ENCODE measurements around the gene RGL2.
A peak's percentile ranks its signal among the peaks of the same experiment; 100 is the strongest.

RGL2 gene

GRCh38 chr6:33316603-33317418, 18.1 kb upstream of the RGL2 start:
- DNase-seq: no peak

DNA sequence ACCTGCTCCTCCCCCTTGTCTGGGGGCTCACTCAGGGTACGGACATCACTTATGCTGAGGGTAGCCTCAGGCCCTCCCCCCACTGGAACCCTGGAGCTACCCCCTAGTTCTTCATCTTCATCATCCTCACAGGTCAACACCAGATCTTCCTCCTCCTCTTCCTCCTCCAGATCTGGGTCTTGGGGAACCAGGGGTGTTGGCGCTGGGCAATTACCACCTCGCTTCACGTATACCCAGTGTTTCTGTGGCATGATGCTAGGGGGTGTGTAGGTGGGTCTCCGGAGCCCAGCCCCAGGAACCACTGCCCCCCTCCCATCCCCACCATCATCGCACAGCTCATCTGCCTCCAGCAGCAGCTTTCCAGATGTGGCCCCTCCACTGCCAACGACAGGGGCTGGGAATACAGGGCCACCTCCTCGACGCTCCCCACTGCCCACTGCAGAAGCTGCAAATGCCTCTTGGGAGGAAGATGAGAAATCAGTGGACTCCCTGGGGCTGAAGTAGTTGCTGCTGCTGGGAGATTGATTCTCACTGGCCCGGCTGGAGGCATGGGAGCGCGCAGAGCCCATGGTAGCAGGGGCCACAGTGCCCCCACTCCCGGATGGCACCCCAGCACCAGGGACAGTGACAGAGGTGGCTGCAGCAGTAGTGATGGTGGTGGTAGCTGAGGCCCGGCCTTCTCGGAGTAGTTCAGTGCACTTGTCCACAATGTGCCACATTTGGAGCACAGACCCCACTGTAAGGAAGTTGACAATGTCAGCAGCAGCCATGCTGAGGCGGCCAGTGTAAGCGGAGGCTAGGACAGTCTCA, 17.3 kb upstream of the RGL2 start:
- no peak for DNase-seq

GRCh38 chr6:33314943-33315792, 16.4 kb upstream of the RGL2 start:
- DNase-seq: no peak

- peak; percentile 86 for DNase-seq
These were observed 15.8 kb upstream of the RGL2 start for GRCh38 chr6:33314515-33314942.

GRCh38 chr6:33313709-33314514, 15.2 kb upstream of the RGL2 start, which contains the start of gene TAPBP:
Gene TAPBP, minus strand, starts transcription at chr6:33314078. Its CDS starts 37 bp downstream, at chr6:33314041.
- peak; percentile 59 for DNase-seq

GRCh38 chr6:33313105-33313708, 14.5 kb upstream of the RGL2 start:
- no peak for DNase-seq

DNA sequence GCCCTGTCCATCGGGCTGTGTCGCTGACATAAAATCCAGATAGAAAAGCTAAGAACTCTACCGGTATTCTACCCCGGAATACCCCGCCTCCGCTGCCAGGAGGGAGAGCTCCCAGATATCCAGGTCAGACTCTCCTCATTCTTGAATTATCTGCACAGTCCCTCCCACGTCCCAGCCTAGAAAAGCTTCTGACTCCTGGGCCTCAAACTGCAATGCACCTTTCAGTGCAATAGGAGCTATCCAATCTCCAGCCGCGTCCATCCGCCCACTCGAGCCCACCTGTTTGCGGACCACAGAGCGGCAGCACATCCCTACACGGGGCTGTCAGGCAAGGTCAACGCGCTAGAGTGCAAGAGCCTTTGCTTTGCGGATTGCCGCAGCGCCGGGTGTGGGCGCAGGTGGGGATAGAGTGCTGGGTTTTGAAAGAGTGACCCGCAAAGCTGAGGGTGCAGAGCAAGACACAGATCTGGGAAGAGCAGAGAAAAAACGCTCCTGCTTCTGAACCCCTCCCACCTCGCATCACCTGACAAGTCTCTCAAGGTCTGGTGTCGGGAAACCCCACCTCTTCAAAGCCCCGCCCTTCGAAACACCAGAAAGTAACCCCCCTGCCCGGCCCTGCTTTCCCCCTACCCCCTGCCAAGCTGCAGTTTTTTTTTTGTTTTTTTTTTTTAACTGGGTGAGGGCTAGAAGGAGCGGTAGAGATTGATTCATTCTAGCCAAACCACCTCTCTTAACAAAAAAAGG, 13.8 kb upstream of the RGL2 start:
- peak; percentile 72 for DNase-seq

DNA sequence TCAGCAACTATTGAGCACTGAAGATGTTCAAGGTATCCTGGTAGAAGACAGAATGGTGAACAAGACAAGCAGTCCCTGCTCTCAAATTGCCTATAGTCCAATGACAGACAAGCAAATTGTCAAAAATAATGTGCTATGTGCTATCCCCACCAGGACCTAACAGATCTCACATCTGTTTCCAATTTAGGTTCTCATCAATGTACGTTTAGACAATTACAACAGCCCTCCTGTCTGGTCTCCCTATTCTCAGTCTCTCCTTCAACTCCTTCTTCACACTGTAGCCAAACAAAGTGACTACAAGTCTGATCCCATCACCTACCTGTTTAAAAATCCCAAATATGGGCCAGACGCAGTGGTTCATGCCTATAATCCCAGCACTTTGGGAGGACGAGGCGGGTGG, 7.6 kb upstream of the RGL2 start:
- DNase-seq: no peak

- DNase-seq: no peak
These were observed 6.3 kb upstream of the RGL2 start for GRCh38 chr6:33305052-33305451.

DNA sequence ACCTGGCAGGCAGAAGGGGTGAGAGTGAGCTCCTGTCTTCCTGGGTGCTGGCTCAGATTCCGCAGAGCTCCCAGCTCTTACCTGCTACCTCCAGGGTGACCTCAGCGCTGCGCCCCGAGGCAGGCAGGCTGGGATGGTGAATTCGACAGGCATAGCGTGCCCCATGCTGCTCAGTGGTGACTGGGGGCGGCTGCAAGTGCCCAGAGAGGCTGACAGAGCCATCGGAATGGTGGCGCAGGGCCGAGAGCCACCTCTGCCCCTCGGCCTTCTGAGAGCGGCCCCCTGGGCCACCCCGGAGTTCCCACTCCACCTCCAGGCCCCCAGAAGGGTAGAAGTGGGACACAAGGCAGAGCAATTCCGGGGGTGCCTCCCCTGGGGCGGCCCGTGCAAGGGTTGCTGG, 5.5 kb upstream of the RGL2 start:
- no peak for DNase-seq

DNA sequence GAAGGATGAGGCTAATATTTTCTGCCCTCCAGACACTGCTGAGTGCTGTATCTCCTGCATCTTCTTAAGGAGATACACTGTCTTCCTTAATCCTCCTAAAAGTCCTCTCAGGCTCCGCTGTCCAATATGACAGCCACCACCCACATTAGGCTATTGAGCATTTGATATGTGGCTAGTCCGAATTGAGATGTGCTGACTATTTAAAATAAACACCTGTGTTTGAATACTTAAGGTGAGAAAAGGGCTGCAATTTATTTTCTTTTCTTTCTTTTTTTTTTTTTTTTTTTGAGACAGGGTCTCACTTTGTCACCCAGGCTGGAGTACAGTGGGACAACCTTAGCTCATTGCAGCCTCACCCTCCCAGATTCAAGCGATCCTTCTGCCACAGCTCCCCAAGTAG, 3.1 kb upstream of the RGL2 start:
- DNase-seq: no peak

DNA sequence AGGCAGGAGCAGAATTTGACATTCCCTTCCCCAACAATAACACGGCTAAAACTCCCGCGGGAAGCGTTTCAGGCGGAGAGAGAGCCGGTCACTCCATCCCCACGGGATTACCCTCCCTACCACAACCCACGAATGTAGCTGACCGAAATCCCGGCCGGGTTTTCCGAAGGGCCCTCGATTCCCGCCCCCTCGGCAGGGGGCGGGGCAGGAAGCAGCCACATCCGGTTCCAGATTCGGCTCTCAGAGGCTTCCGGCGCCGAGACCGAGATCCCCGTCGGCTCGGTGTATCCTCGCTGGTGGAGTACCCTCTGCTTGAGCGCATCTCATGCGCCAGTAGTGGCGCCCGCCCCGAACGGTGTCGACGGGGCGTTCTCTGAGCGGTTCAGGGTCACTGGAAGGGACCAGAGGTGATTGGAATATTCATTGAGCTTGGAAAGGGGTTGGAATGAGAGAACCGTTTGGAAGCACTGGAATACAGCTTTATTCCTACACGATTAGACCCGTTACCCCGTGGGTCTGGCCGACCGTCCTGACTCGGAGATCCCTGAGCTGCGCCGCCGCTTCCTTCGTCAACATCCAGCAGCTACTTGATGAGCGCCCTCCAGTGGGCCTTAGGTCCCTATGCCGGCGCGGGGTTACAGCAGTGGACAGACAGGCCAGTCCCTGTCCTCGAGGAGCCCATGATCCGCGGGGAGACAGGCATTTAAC, 649 bp upstream of the RGL2 start:
- DNase-seq: peak; percentile 91

- DNase-seq: peak; percentile 76
These were observed 578 bp downstream of the RGL2 start for GRCh38 chr6:33297956-33298772.

DNA sequence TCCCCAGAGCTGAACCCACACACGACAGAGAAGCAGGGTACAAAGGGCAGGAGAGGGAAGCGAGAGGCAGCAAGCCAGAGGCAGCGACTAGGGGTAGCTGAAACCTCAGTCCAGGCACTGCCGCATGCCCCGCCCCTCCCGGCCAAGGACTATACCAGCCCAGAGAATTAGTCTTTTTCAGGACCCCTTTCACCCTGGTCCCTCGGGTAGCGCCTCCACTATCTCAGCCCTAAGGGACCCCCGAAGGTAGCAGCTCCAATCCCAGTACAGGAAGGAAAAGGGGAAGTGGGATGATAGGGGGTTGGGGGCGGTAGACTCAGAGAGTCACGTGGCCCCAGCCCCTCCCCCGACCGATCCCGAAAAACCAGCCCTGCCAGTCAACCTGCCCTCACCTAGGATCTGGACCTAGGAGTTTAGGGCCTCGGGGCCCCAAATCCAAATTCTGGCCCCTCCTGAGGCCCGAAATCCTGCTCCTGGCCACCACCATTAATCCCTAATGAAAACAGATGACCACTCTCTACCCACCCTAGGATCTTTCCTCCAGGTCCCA, 1.3 kb downstream of the RGL2 start:
- no peak for DNase-seq

GRCh38 chr6:33296797-33297405, 1.8 kb downstream of the RGL2 start:
- DNase-seq: no peak

DNA sequence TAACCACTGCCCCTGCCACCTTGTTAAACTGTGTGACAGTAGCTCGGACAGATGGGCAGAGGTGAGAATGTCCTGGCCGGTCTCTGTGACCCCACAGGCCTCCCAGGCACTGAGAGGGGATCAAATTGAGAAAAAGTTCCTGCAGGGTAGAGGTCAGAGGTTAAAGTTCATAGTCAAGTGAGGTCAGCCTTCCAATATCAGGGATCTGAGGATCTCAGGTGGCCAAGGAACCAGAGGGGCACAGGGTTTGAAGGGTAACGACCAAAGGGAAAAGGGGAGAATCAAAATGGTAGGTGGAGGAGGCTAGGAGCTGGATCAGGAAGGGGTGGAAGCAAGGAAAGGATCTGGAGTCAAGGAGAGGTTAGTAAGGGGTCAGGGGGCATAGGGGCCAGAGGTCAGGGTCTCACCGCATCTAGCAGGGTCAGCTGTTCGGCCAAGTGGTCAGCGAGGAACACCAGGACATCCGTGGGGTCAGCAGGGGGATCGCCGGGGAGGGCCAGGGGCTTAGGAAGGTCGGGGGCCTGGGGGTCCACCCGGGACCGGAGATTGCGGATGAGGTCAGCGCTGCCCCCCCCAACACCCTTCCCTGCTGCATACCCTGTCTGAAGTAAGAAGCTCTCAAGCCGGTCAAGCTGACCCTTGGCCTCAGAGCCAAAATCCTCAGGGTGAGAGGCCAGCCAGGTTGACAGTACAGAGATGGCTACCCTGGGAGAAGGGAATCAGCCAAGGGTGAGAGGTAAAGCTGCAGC, 2.9 kb downstream of the RGL2 start:
- DNase-seq: no peak

DNA sequence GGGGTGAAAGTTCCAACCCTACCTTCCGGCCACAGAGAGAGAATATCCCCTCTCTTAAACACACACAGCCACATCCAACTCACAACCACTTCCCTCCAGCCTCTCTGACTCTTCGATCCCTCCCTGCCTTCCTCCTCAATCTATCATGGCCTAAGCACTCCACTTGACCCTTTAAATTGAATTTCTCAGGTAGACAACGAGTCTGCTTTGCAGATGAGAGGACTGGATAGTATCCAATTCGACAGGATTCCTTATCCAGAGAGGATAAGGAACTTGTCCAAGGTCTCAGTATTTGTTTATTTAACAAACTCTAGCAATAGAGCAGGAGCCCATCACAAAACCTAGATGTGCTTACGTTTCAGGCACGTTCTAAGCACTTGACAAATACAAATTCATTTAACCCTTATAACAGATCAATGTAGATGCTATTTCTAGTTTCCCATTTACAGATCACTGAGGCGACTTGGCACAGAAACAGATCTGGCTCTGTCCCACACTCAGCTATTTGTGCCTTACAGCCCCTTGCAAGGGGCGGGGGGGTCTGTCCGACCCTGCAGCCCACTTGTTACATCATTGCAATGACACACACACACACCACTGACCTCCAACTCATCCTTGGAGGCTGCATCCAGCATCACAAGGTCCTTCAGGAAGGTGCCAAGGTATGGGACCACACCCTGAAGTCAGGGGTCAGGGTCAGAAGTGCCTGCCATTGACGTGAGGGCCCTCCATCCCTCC, 4.5 kb downstream of the RGL2 start:
- DNase-seq: no peak

All from kidney glomerular epithelial cell (primary cell).